ENCODE results near the gene STK32A. TPM values are rescaled to one million over a fixed set of nuclear protein-coding genes. Genes with fewer than 3 reads are reported as not detected.

STK32A gene
- total RNA-seq, 4 donors from 2014 or later, result 9.6 to 35.2 (median 14.8) TPM

GRCh38 chr5:147398860-147399259, 164.0 kb downstream of the STK32A start:
- H3K36me3 ChIP-seq, result peaks cover 0 to 48% (median 0%) of the 10 kb centered on the region in 3 donors
- H3K4me1 ChIP-seq, result peaks cover 0 to 19% (median 3%) of the 10 kb centered on the region in 4 donors
- H3K27me3 ChIP-seq, result no peaks in the 10 kb centered on the region
- TF ChIP-seq EP300 (IDR thresholded peaks at IDR 0.05), result no peak
- TF ChIP-seq CTCF (IDR thresholded peaks at IDR 0.05), result no peak
- TF ChIP-seq POLR2A (IDR thresholded peaks at IDR 0.05), result no peak
- H3K9me3 ChIP-seq, result no peaks in the 10 kb centered on the region
- 87 to 92% methylated on average over 9 of the region's 9 CpGs for WGBS, 2 donors
- no peak for DNase-seq (ENCODE audit: low spot score in 2 of 2)
- no peak overlapping the region for H3K27ac ChIP-seq
- no peak overlapping the region for H3K4me3 ChIP-seq

GRCh38 chr5:147400126-147400809, 165.4 kb downstream of the STK32A start:
- DNase-seq (ENCODE audit: low spot score in 2 of 2), result no peak
- no peaks in the 10 kb centered on the region for H3K27me3 ChIP-seq
- H3K4me1 ChIP-seq, result peaks cover 0 to 31% (median 14%) of the 10 kb centered on the region in 4 donors
- H3K4me3 ChIP-seq, result no peak overlapping the region
- no peak overlapping the region for H3K27ac ChIP-seq
- no peaks in the 10 kb centered on the region for H3K9me3 ChIP-seq
- 91 to 93% methylated on average over 5 to 7 of the region's 7 CpGs for WGBS, 2 donors
- H3K36me3 ChIP-seq, result peaks cover 0 to 47% (median 0%) of the 10 kb centered on the region in 3 donors
- no peak for TF ChIP-seq POLR2A (IDR thresholded peaks at IDR 0.05)
- TF ChIP-seq EP300 (IDR thresholded peaks at IDR 0.05), result no peak
- TF ChIP-seq CTCF (IDR thresholded peaks at IDR 0.05), result no peak

GRCh38 chr5:147400881-147401280, 166.1 kb downstream of the STK32A start:
- TF ChIP-seq EP300 (IDR thresholded peaks at IDR 0.05) (no peak), CTCF (IDR thresholded peaks at IDR 0.05) (no peak), POLR2A (IDR thresholded peaks at IDR 0.05) (no peak)
- H3K4me3 ChIP-seq, result no peak overlapping the region
- H3K4me1 ChIP-seq, result peaks cover 0 to 31% (median 15%) of the 10 kb centered on the region in 4 donors
- peaks cover 0 to 52% (median 0%) of the 10 kb centered on the region in 3 donors for H3K36me3 ChIP-seq
- H3K27ac ChIP-seq, result no peak overlapping the region
- no peaks in the 10 kb centered on the region for H3K27me3 ChIP-seq
- DNase-seq (ENCODE audit: low spot score in 2 of 2), result no peak
- H3K9me3 ChIP-seq, result no peaks in the 10 kb centered on the region

- H3K4me1 ChIP-seq, result peaks cover 0 to 44% (median 15%) of the 10 kb centered on the region in 4 donors
- WGBS, 2 donors, result 42 to 49% methylated on average over 15 of the region's 15 CpGs
- TF ChIP-seq EP300 (IDR thresholded peaks at IDR 0.05) (peak in 1 of 2 donors; percentile 70), POLR2A (IDR thresholded peaks at IDR 0.05) (no peak)
- peaks cover 0 to 38% (median 0%) of the 10 kb centered on the region in 3 donors for H3K36me3 ChIP-seq
- H3K27ac ChIP-seq, result peak overlapping the region; percentile 30 to 90 (median 76)
- DNase-seq (ENCODE audit: low spot score in 2 of 2), result peak in 1 of 2 donors; percentile 61
- no peaks in the 10 kb centered on the region for H3K9me3 ChIP-seq
- no peaks in the 10 kb centered on the region for H3K27me3 ChIP-seq
- H3K4me3 ChIP-seq, result no peak overlapping the region
Measured at GRCh38 chr5:147403651-147404640, 169.1 kb downstream of the STK32A start.

DNA sequence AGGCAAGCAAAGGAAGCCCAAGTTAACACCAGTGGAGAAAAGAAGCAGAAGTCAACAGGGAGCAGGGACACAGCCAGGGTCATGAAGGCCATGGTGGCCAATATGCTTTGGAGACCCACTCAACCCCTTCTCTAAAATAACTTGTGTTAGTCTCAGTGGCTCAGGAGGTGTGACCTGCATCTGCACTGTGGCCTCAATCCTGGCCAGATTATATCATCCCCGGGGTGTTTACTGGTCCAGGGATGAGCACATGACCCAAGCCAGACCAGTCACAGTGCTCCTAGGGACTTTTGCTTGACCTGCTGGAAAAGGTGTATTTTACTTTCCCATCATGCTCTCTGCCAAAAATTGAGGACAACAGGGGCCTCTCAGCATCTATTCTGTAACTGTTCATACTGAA, 169.9 kb downstream of the STK32A start:
- Histone ChIP-seq H3K4me1 (peaks cover 0 to 44% (median 15%) of the 10 kb centered on the region in 4 donors), H3K9me3 (no peaks in the 10 kb centered on the region), H3K36me3 (peaks cover 0 to 34% (median 0%) of the 10 kb centered on the region in 3 donors), H3K4me3 (no peak overlapping the region), H3K27ac (peak overlapping the region; percentile 30 to 90 (median 76)), H3K27me3 (no peaks in the 10 kb centered on the region)
- WGBS, 2 donors, result 90 to 100% methylated on average over 1 of the region's 1 CpG
- no peak for DNase-seq (ENCODE audit: low spot score in 2 of 2)
- TF ChIP-seq POLR2A (IDR thresholded peaks at IDR 0.05) (no peak), CTCF (IDR thresholded peaks at IDR 0.05) (no peak), EP300 (IDR thresholded peaks at IDR 0.05) (no peak)

Data from tibial nerve (tissue), 4 donors.